Neural cell (in vitro differentiated cells): ENCODE data around the gene FBXW8.

ENCODE experiments used
- CTCF ChIP-seq: fragments of 450-650 bp; IDR thresholded peaks from 2 replicates; pipeline ENCODE4 v1.5.1; 2014; ENCODE audit warnings: antibody characterized with exemption, mild to moderate bottlenecking, moderate library complexity; ENCODE audit not compliant: poor library complexity, severe bottlenecking
- EP300 ChIP-seq: fragments of 450-650 bp; conservative IDR thresholded peaks from 2 replicates; pipeline ENCODE4 v1.6.1; 2014; ENCODE audit warnings: antibody characterized with exemption, mild to moderate bottlenecking, moderate library complexity; ENCODE audit not compliant: poor library complexity, severe bottlenecking
- EZH2 ChIP-seq: fragments of 200-600, 300-800 bp; shearing (Covaris generic), sonication (generic); IDR thresholded peaks from 2 replicates; pipeline ENCODE4 v1.6.1; 2014; ENCODE audit warnings: antibody characterized with exemption, low read length, borderline replicate concordance, mild to moderate bottlenecking; ENCODE audit not compliant: insufficient read depth, poor library complexity, severe bottlenecking
- MXI1 ChIP-seq: fragments of 450-650 bp; conservative IDR thresholded peaks from 2 replicates; pipeline ENCODE4 v1.6.1; 2014; ENCODE audit warnings: antibody characterized with exemption, mild to moderate bottlenecking; ENCODE audit not compliant: poor library complexity, severe bottlenecking
- POLR2AphosphoS5 ChIP-seq: IDR thresholded peaks from 2 replicates; pipeline ENCODE4 v1.6.1; 2012
- RAD21 ChIP-seq: fragments of 450-650 bp; conservative IDR thresholded peaks from 2 replicates; pipeline ENCODE4 v1.6.1; 2014; ENCODE audit warnings: antibody characterized with exemption, mild to moderate bottlenecking, moderate library complexity
- REST ChIP-seq: IDR thresholded peaks from 2 replicates; pipeline ENCODE4 v1.6.1; 2012; ENCODE audit warnings: borderline replicate concordance
- SMC3 ChIP-seq: fragments of 450-650 bp; conservative IDR thresholded peaks from 2 replicates; pipeline ENCODE4 v1.6.1; 2014; ENCODE audit warnings: antibody characterized with exemption, mild to moderate bottlenecking, moderate library complexity; ENCODE audit not compliant: poor library complexity
- TAF1 ChIP-seq: IDR thresholded peaks from 2 replicates; pipeline ENCODE4 v1.6.1; 2012; ENCODE audit warnings: low read depth

- TF ChIP-seq EZH2 = no peak
- no peak for TF ChIP-seq SMC3
- no peak for TF ChIP-seq TAF1
- TF ChIP-seq CTCF = no peak
- TF ChIP-seq REST = no peak
- no peak for TF ChIP-seq RAD21
- TF ChIP-seq POLR2AphosphoS5 = no peak
- no peak for TF ChIP-seq MXI1
- no peak for TF ChIP-seq EP300
Measured at GRCh38 chr12:116864371-116865160, 46.2 kb upstream of the FBXW8 start.
